ENCODE data around the gene NQO1. TPM values are rescaled to one million over a fixed set of nuclear protein-coding genes. Genes with fewer than 3 reads are reported as not detected.

Gene NQO1
- polyA plus RNA-seq, 1 of the 3 experiments (the other 2 are of a cell fraction) = 152 TPM

- TF ChIP-seq FOSL2 (IDR thresholded peaks at IDR 0.05; ENCODE audit: borderline replicate concordance, low read depth) = no peak
Observed at GRCh38 chr16:69706256-69706974, 19.9 kb downstream of the NQO1 start (continued).

- peaks cover 63 to 66% of the 10 kb centered on the region in 2 experiments for H3K36me3 ChIP-seq (replicated peaks in 1 of 2; ENCODE audit: control insufficient read depth in 1 of 2, insufficient read depth in 2 of 2, low read length in 1 of 2)
Observed at GRCh38 chr16:69703638-69704037, 22.7 kb downstream of the NQO1 start.

DNA sequence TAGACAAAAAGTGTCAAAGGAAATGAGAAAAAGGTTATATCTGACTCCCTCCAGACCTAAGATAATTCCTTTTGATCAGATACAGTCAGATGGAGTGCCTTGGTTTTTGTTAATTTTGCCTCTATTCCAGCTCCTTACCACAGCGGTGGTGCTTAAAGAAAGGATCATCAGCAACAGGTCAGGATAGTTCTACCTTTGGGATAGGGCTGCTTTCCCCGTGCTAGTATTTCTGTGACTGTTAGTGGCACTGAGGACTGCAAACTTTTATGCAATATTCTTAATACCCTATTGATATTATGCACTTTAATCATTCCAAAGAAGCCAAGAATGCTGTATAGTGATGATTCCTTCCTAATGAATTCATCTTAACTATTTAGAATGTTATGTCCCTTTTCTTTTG is 24.5 kb downstream of the NQO1 start:
- 93% methylated on average over 2 of the region's 2 CpGs for WGBS (ENCODE audit: low lambda C conversion rate)
- H3K27me3 ChIP-seq (ENCODE audit: insufficient read depth) = no peaks in the 10 kb centered on the region
- H3K4me2 ChIP-seq = no peak overlapping the region
- ChIA-PET CTCF (interaction anchor here (1.5 to 3.1 kb wide), 2 partner anchors 53 to 305 kb away, joined by 5 to 15 read pairs; partner anchors contain the start of gene NOB1), POLR2A (no interaction called here)
- H3K79me2 ChIP-seq (ENCODE audit: insufficient read depth) = peaks cover 24% of the 10 kb centered on the region
- peaks cover 71 to 72% of the 10 kb centered on the region in 2 experiments for H3K36me3 ChIP-seq (replicated peaks in 1 of 2; ENCODE audit: control insufficient read depth in 1 of 2, insufficient read depth in 2 of 2, low read length in 1 of 2)
- H3K9me2 ChIP-seq = no peaks in the 10 kb centered on the region
- no peaks in the 10 kb centered on the region for H4K20me1 ChIP-seq (ENCODE audit: insufficient read depth)
- no peak overlapping the region for H3K9ac ChIP-seq
- no peaks in the 10 kb centered on the region for H3K9me3 ChIP-seq
- DNase-seq = no peak
- H2AFZ ChIP-seq (ENCODE audit: low read depth) = no peak overlapping the region
- H3K27ac ChIP-seq (ENCODE audit: low read depth in 2 of 2, low read length in 1 of 2) = no peak overlapping the region
- no peak overlapping the region for H3K4me3 ChIP-seq (ENCODE audit: low read depth in 2 of 2, low read length in 1 of 2)
- H3F3A ChIP-seq (replicated peaks; ENCODE audit: insufficient read depth) = peaks cover 17% of the 10 kb centered on the region
- H3K4me1 ChIP-seq (ENCODE audit: control insufficient read depth in 1 of 2, insufficient read depth in 2 of 2, low read depth in 1 of 2, low read length in 1 of 2) = peaks cover 0 to 5% of the 10 kb centered on the region in 2 experiments; a peak in 2 of 4 replicates
- TF ChIP-seq USF2 (IDR thresholded peaks at IDR 0.05; ENCODE audit: borderline replicate concordance, low read depth, low read length) (no peak), FOSL2 (IDR thresholded peaks at IDR 0.05; ENCODE audit: borderline replicate concordance, low read depth) (no peak), FOXM1 (IDR thresholded peaks at IDR 0.05; ENCODE audit: low read depth) (no peak), SMC3 (IDR thresholded peaks at IDR 0.05; ENCODE audit: low read depth, low read length) (no peak), PBX3 (IDR thresholded peaks at IDR 0.05) (no peak), TAF1 (IDR thresholded peaks at IDR 0.05; ENCODE audit: borderline replicate concordance, low read depth, low read length) (no peak), FOXJ3 (CRISPR knock-in tag; IDR thresholded peaks at IDR 0.05) (no peak), GATA2 (CRISPR knock-in tag; IDR thresholded peaks at IDR 0.05) (no peak), CTCF (IDR thresholded peaks at IDR 0.05) (no peak), EP300 (IDR thresholded peaks at IDR 0.05; ENCODE audit: borderline replicate concordance in 1 of 2, low read depth in 1 of 2, low read length in 1 of 2) (no peak), EZH2phosphoT487 (IDR thresholded peaks at IDR 0.05; ENCODE audit: borderline replicate concordance, low read depth) (no peak), RFX5 (IDR thresholded peaks at IDR 0.05; ENCODE audit: low read length) (no peak), CHD2 (IDR thresholded peaks at IDR 0.05; ENCODE audit: low read length, partially characterized antibody) (no peak), TEAD4 (IDR thresholded peaks at IDR 0.05; ENCODE audit: borderline replicate concordance, insufficient read depth) (no peak)
- TF ChIP-seq, protein P1, sequence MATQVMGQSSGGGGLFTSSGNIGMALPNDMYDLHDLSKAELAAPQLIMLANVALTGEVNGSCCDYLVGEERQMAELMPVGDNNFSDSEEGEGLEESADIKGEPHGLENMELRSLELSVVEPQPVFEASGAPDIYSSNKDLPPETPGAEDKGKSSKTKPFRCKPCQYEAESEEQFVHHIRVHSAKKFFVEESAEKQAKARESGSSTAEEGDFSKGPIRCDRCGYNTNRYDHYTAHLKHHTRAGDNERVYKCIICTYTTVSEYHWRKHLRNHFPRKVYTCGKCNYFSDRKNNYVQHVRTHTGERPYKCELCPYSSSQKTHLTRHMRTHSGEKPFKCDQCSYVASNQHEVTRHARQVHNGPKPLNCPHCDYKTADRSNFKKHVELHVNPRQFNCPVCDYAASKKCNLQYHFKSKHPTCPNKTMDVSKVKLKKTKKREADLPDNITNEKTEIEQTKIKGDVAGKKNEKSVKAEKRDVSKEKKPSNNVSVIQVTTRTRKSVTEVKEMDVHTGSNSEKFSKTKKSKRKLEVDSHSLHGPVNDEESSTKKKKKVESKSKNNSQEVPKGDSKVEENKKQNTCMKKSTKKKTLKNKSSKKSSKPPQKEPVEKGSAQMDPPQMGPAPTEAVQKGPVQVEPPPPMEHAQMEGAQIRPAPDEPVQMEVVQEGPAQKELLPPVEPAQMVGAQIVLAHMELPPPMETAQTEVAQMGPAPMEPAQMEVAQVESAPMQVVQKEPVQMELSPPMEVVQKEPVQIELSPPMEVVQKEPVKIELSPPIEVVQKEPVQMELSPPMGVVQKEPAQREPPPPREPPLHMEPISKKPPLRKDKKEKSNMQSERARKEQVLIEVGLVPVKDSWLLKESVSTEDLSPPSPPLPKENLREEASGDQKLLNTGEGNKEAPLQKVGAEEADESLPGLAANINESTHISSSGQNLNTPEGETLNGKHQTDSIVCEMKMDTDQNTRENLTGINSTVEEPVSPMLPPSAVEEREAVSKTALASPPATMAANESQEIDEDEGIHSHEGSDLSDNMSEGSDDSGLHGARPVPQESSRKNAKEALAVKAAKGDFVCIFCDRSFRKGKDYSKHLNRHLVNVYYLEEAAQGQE (IDR thresholded peaks at IDR 0.05; ENCODE audit: low read depth, low read length) = no peak

More at GRCh38 chr16:69703638-69704037, 22.7 kb downstream of the NQO1 start:
- peaks cover 0 to 5% of the 10 kb centered on the region in 2 experiments; a peak in 2 of 4 replicates for H3K4me1 ChIP-seq (ENCODE audit: control insufficient read depth in 1 of 2, insufficient read depth in 2 of 2, low read depth in 1 of 2, low read length in 1 of 2)
- TF ChIP-seq NFIC (IDR thresholded peaks at IDR 0.05; ENCODE audit: borderline replicate concordance) = no peak
- no peak for TF ChIP-seq TAF1 (IDR thresholded peaks at IDR 0.05; ENCODE audit: borderline replicate concordance, low read depth, low read length)
- TF ChIP-seq FOXJ3 (CRISPR knock-in tag; IDR thresholded peaks at IDR 0.05) = no peak
- no peaks in the 10 kb centered on the region for H3K27me3 ChIP-seq (ENCODE audit: insufficient read depth)
- H4K20me1 ChIP-seq (ENCODE audit: insufficient read depth) = no peaks in the 10 kb centered on the region
- DNase-seq = no peak
- ChIA-PET CTCF (interaction anchor here (0.7 to 3.1 kb wide), 4 partner anchors 13 to 308 kb away, joined by 3 to 15 read pairs (median 3); partner anchors contain the start of gene NOB1), POLR2A (no interaction called here)
- H3K9ac ChIP-seq = no peak overlapping the region
- H3K4me2 ChIP-seq = no peak overlapping the region
- peaks cover 16% of the 10 kb centered on the region for H3F3A ChIP-seq (replicated peaks; ENCODE audit: insufficient read depth)
- H3K9me3 ChIP-seq = no peaks in the 10 kb centered on the region
- H3K27ac ChIP-seq (ENCODE audit: low read depth in 2 of 2, low read length in 1 of 2) = peak overlapping the region in 1 of 2 experiments; percentile 6; a peak in 1 of 4 replicates
- peaks cover 15% of the 10 kb centered on the region for H3K79me2 ChIP-seq (ENCODE audit: insufficient read depth)
- H2AFZ ChIP-seq (ENCODE audit: low read depth) = no peak overlapping the region
- no peak overlapping the region for H3K4me3 ChIP-seq (ENCODE audit: low read depth in 2 of 2, low read length in 1 of 2)
- WGBS (ENCODE audit: low lambda C conversion rate) = 72% methylated on average over 2 of the region's 2 CpGs
- H3K9me2 ChIP-seq = no peaks in the 10 kb centered on the region
